Loucy (cell line): ENCODE results near the gene PIK3R5.

Experiments used
- H2AFZ ChIP-seq: fragments of 200-600 bp; sonication (generic); 2 replicates; pipeline ENCODE4 v1.6.0; 2016; ENCODE audit warnings: antibody characterized with exemption, mild to moderate bottlenecking, low read length, moderate library complexity
- H3F3A ChIP-seq: fragments of 200-600 bp; 2 replicates; pipeline ENCODE4 v1.6.0; 2016; ENCODE audit warnings: antibody characterized with exemption, low read depth, mild to moderate bottlenecking
- H3K27me3 ChIP-seq: fragments of 200-600 bp; sonication (generic); 2 replicates; pipeline ENCODE4 v1.6.1; 2014; ENCODE audit warnings: low read length, mild to moderate bottlenecking; ENCODE audit not compliant: insufficient read depth, poor library complexity, severe bottlenecking
- H3K36me3 ChIP-seq: fragments of 200-600 bp; sonication (generic); 2 replicates; pipeline ENCODE4 v1.6.1; 2016; ENCODE audit warnings: low read length; ENCODE audit not compliant: insufficient read depth
- H3K4me1 ChIP-seq: fragments of 200-600 bp; sonication (generic); 2 replicates; pipeline ENCODE4 v1.5.1; 2014; ENCODE audit warnings: low read length, mild to moderate bottlenecking; ENCODE audit not compliant: insufficient read depth, poor library complexity, severe bottlenecking
- H3K4me2 ChIP-seq: fragments of 200-600 bp; sonication (generic); 2 replicates; pipeline ENCODE4 v1.6.0; 2014; ENCODE audit warnings: antibody characterized with exemption, low read length, low read depth, mild to moderate bottlenecking; ENCODE audit not compliant: poor library complexity, severe bottlenecking
- H3K4me3 ChIP-seq: fragments of 200-600 bp; sonication (generic); 2 replicates; pipeline ENCODE4 v1.5.1; 2014; ENCODE audit warnings: low read length, mild to moderate bottlenecking, mixed read lengths; ENCODE audit not compliant: poor library complexity, severe bottlenecking
- H3K79me2 ChIP-seq: fragments of 200-600 bp; sonication (generic); 2 replicates; pipeline ENCODE4 v1.6.1; 2014; ENCODE audit warnings: low read length; ENCODE audit not compliant: insufficient read depth
- H3K9ac ChIP-seq: fragments of 200-600 bp; sonication (generic); 2 replicates; pipeline ENCODE4 v1.6.0; 2014; ENCODE audit warnings: mild to moderate bottlenecking, low read depth, low read length, moderate library complexity; ENCODE audit not compliant: poor library complexity, severe bottlenecking
- H3K9me2 ChIP-seq: fragments of 200-600 bp; sonication (generic); replicated peaks from 2 replicates; pipeline ENCODE4 v1.6.1; 2016; ENCODE audit warnings: low read depth, low read length, mixed read lengths
- H3K9me3 ChIP-seq: fragments of 200-600 bp; sonication (generic); 2 replicates; pipeline ENCODE4 v1.6.1; 2014; ENCODE audit warnings: mild to moderate bottlenecking, antibody characterized with exemption, low read length, low read depth; ENCODE audit not compliant: insufficient read depth
- H4K20me1 ChIP-seq: fragments of 200-600 bp; sonication (generic); 2 replicates; pipeline ENCODE4 v1.6.0; 2014; ENCODE audit warnings: antibody characterized with exemption, low read length, mild to moderate bottlenecking; ENCODE audit not compliant: insufficient read depth, poor library complexity, severe bottlenecking
- CTCF ChIP-seq: fragments of 200-600 bp; sonication (generic); conservative IDR thresholded peaks from 2 replicates; pipeline ENCODE4 v1.5.1; 2014; ENCODE audit warnings: mild to moderate bottlenecking, antibody characterized with exemption, low read length
- EZH2phosphoT487 ChIP-seq: fragments of 200-600 bp; IDR thresholded peaks from 2 replicates; pipeline ENCODE4 v1.6.1; 2018; ENCODE audit warnings: antibody characterized with exemption, mild to moderate bottlenecking, moderate library complexity, borderline replicate concordance

The PIK3R5 gene

GRCh38 chr17:8913091-8913490 lies 52.4 kb downstream of the PIK3R5 start:
- TF ChIP-seq CTCF (no peak), EZH2phosphoT487 (no peak)
- Histone ChIP-seq H3F3A (no peaks in the 10 kb centered on the region), H2AFZ (no peak overlapping the region), H4K20me1 (no peaks in the 10 kb centered on the region), H3K4me1 (no peaks in the 10 kb centered on the region), H3K27me3 (no peaks in the 10 kb centered on the region), H3K9me2 (no peaks in the 10 kb centered on the region), H3K9ac (no peak overlapping the region), H3K79me2 (no peaks in the 10 kb centered on the region), H3K4me3 (no peak overlapping the region), H3K36me3 (peaks cover 23% of the 10 kb centered on the region; the same call in 1 of the 2 replicates), H3K4me2 (no peak overlapping the region), H3K9me3 (0 out of 2 replicates have a peak, but pooled peaks cover 3% of the 10 kb centered on the region)

GRCh38 chr17:8912084-8912981 lies 53.2 kb downstream of the PIK3R5 start:
- Histone ChIP-seq H3K9me2 (no peaks in the 10 kb centered on the region), H4K20me1 (no peaks in the 10 kb centered on the region), H3K4me2 (no peak overlapping the region), H3K27me3 (no peaks in the 10 kb centered on the region), H3K4me3 (no peak overlapping the region), H3F3A (no peaks in the 10 kb centered on the region), H3K4me1 (no peaks in the 10 kb centered on the region), H3K9ac (no peak overlapping the region), H3K9me3 (0 out of 2 replicates have a peak, but pooled peaks cover 2% of the 10 kb centered on the region), H3K36me3 (peaks cover 29% of the 10 kb centered on the region; the same call in 1 of the 2 replicates), H2AFZ (no peak overlapping the region), H3K79me2 (no peaks in the 10 kb centered on the region)
- TF ChIP-seq EZH2phosphoT487 (no peak), CTCF (no peak)

- TF ChIP-seq EZH2phosphoT487 (no peak), CTCF (no peak)
- H3K27me3 ChIP-seq, result no peaks in the 10 kb centered on the region
- peaks cover 29% of the 10 kb centered on the region; the same call in 1 of the 2 replicates for H3K36me3 ChIP-seq
- no peak overlapping the region for H2AFZ ChIP-seq
- H3K9me3 ChIP-seq, result no peaks in the 10 kb centered on the region
- no peaks in the 10 kb centered on the region for H3F3A ChIP-seq
- no peaks in the 10 kb centered on the region for H4K20me1 ChIP-seq
- no peak overlapping the region for H3K4me2 ChIP-seq
- no peak overlapping the region for H3K4me3 ChIP-seq
- no peak overlapping the region for H3K9ac ChIP-seq
- H3K4me1 ChIP-seq, result no peaks in the 10 kb centered on the region
- H3K9me2 ChIP-seq, result no peaks in the 10 kb centered on the region
- no peaks in the 10 kb centered on the region for H3K79me2 ChIP-seq
Measured at GRCh38 chr17:8910969-8911604, 54.4 kb downstream of the PIK3R5 start.
